ENCODE results near the gene ADM2. TPM values are rescaled to one million over a fixed set of nuclear protein-coding genes. Genes with fewer than 3 reads are reported as not detected.

ADM2 gene
- total RNA-seq, 1 experiment from 2014 or later = 10.9 TPM

- CTCF ChIA-PET = interaction anchor here (1.0 to 2.1 kb wide), 9 partner anchors 9 to 255 kb away, joined by 3 to 7 read pairs (median 5); partner anchors contain the start of gene SCO2
Measured at GRCh38 chr22:50444663-50445062, 36.7 kb upstream of the ADM2 start.

More at GRCh38 chr22:50444663-50445062, 36.7 kb upstream of the ADM2 start:
- Mint-ChIP-seq H3K27ac (no peak overlapping the region), H3K4me1 (no peaks in the 10 kb centered on the region), H3K36me3 (peaks cover 12% of the 10 kb centered on the region), H3K4me3 (no peak overlapping the region), H3K27me3 (ENCODE audit: low read depth) (no peaks in the 10 kb centered on the region), H3K9me3 (no peaks in the 10 kb centered on the region)
- no peak for ATAC-seq
- no peak for TF ChIP-seq MLX (CRISPR knock-in tag; IDR thresholded peaks at IDR 0.05)
- TF ChIP-seq FOXP4 (CRISPR knock-in tag; IDR thresholded peaks at IDR 0.05) = no peak
- TF ChIP-seq ZNF138 (CRISPR knock-in tag; conservative IDR thresholded peaks at IDR 0.05) = no peak
- TF ChIP-seq CREM (CRISPR knock-in tag; IDR thresholded peaks at IDR 0.05) = no peak
- TF ChIP-seq ZNF121 (CRISPR knock-in tag; IDR thresholded peaks at IDR 0.05) = no peak
- TF ChIP-seq PRRX2 (CRISPR knock-in tag; IDR thresholded peaks at IDR 0.05) = no peak
- no peak for TF ChIP-seq FOXP1 (CRISPR knock-in tag; IDR thresholded peaks at IDR 0.05; ENCODE audit: borderline replicate concordance)
- no peak for TF ChIP-seq E2F4 (CRISPR knock-in tag; IDR thresholded peaks at IDR 0.05; ENCODE audit: borderline replicate concordance, low read depth)
- TF ChIP-seq ATF6 (CRISPR knock-in tag; IDR thresholded peaks at IDR 0.05) = no peak
- TF ChIP-seq TEAD4 (CRISPR knock-in tag; IDR thresholded peaks at IDR 0.05) = no peak
- no peak for TF ChIP-seq ATF2 (CRISPR knock-in tag; IDR thresholded peaks at IDR 0.05; ENCODE audit: borderline replicate concordance, low read depth)
- TF ChIP-seq ZMAT4 (CRISPR knock-in tag; IDR thresholded peaks at IDR 0.05) = no peak
- TF ChIP-seq RORB (CRISPR knock-in tag; IDR thresholded peaks at IDR 0.05) = no peak
- no peak for TF ChIP-seq MXD4 (CRISPR knock-in tag; IDR thresholded peaks at IDR 0.05; ENCODE audit: borderline replicate concordance)
- TF ChIP-seq SOX15 (CRISPR knock-in tag; IDR thresholded peaks at IDR 0.05) = no peak
- no peak for TF ChIP-seq STAT6 (CRISPR knock-in tag; conservative IDR thresholded peaks at IDR 0.05; ENCODE audit: low read depth)
- TF ChIP-seq ZNF512 (CRISPR knock-in tag; IDR thresholded peaks at IDR 0.05; ENCODE audit: borderline replicate concordance) = no peak
- TF ChIP-seq ZSCAN18 (CRISPR knock-in tag; IDR thresholded peaks at IDR 0.05) = no peak
- no peak for TF ChIP-seq ZNF671 (CRISPR knock-in tag; IDR thresholded peaks at IDR 0.05)
- no peak for TF ChIP-seq NR1H2 (CRISPR knock-in tag; IDR thresholded peaks at IDR 0.05)
- POLR2A ChIA-PET = no interaction called here
- no peak for DNase-seq (ENCODE audit: low spot score)
